Liver (tissue), 9 donors: ENCODE measurements around the gene TBC1D9B. TPM values are rescaled to one million over a fixed set of nuclear protein-coding genes. Genes with fewer than 3 reads are reported as not detected.

Experiments used
- DNase-seq: peaks from one replicate; pipeline ENCODE4 v3.0.0-alpha.2; 2017; ENCODE audit warnings: low spot score
- H3K27ac ChIP-seq, 2 donors: one replicate each; pipeline ENCODE4 v1.7.0; 2013; ENCODE audit warnings: inconsistent platforms in 2 of 2, low read length in 2 of 2, control low read depth in 1 of 2, low read depth in 1 of 2, mild to moderate bottlenecking in 1 of 2
- H3K27me3 ChIP-seq, 4 donors: one replicate each; pipeline versions ENCODE4 v1.6.1 to v1.7.0; 2013; ENCODE audit warnings: low read length in 3 of 4, inconsistent platforms in 1 of 4, mild to moderate bottlenecking in 1 of 4, moderate library complexity in 1 of 4; ENCODE audit not compliant: control insufficient read depth in 4 of 4, insufficient read depth in 4 of 4
- H3K36me3 ChIP-seq, 4 donors: one replicate each; pipeline versions ENCODE4 v1.6.1 to v1.7.0; 2013; ENCODE audit warnings: low read length in 3 of 4, mild to moderate bottlenecking in 3 of 4, low read depth in 1 of 4, moderate library complexity in 1 of 4; ENCODE audit not compliant: control insufficient read depth in 4 of 4, insufficient read depth in 3 of 4
- H3K4me1 ChIP-seq, 4 donors: one replicate each; pipeline versions ENCODE4 v1.6.1 to v1.7.0; 2013; ENCODE audit warnings: low read length in 3 of 4, mild to moderate bottlenecking in 3 of 4, moderate library complexity in 1 of 4; ENCODE audit not compliant: control insufficient read depth in 4 of 4, insufficient read depth in 4 of 4
- H3K4me3 ChIP-seq, 3 donors: one replicate each; pipeline versions ENCODE4 v1.6.1 to v1.7.0; 2013; ENCODE audit warnings: low read length in 3 of 3, control low read depth in 1 of 3, low read depth in 1 of 3, mild to moderate bottlenecking in 1 of 3
- H3K9ac ChIP-seq, 2 donors: one replicate each; pipeline ENCODE4 v1.7.0; 2013; ENCODE audit warnings: low read length in 2 of 2, mild to moderate bottlenecking in 2 of 2, moderate library complexity in 2 of 2, control low read depth in 1 of 2, low read depth in 1 of 2
- H3K9me3 ChIP-seq, 4 donors: one replicate each; pipeline versions ENCODE4 v1.6.1 to v1.7.0; 2013; ENCODE audit warnings: low read length in 3 of 4; ENCODE audit not compliant: control insufficient read depth in 4 of 4
- ATF3 ChIP-seq: IDR thresholded peaks from 2 replicates; pipeline ENCODE4 v1.6.1; 2016; ENCODE audit warnings: antibody characterized with exemption
- CTCF ChIP-seq: fragments of 150-350 bp; IDR thresholded peaks from 2 replicates; pipeline ENCODE4 v1.5.1; 2017; ENCODE audit warnings: improper control_type of control experiment, low read depth, low read length; ENCODE audit not compliant: missing input control
- EGR1 ChIP-seq, 2 donors: IDR thresholded peaks; 2 replicates each; pipeline ENCODE4 v1.6.1; 2016 to 2018; ENCODE audit warnings: antibody characterized with exemption in 2 of 2, low read depth in 2 of 2
- FOXA1 ChIP-seq: IDR thresholded peaks from 2 replicates; pipeline ENCODE4 v1.6.1; 2016; ENCODE audit warnings: antibody characterized with exemption
- FOXA2 ChIP-seq: IDR thresholded peaks from 2 replicates; pipeline ENCODE4 v1.6.1; 2016; ENCODE audit warnings: antibody characterized with exemption
- GABPA ChIP-seq, 2 donors: IDR thresholded peaks in 1 of 2; conservative IDR thresholded peaks in 1 of 2; 2 replicates each; pipeline ENCODE4 v1.6.1; 2016; ENCODE audit warnings: antibody characterized with exemption in 2 of 2, mild to moderate bottlenecking in 1 of 2, moderate library complexity in 1 of 2
- HNF4A ChIP-seq, 2 donors: conservative IDR thresholded peaks; 2 replicates each; pipeline ENCODE4 v1.6.1; 2016; ENCODE audit warnings: antibody characterized with exemption in 2 of 2, mild to moderate bottlenecking in 2 of 2
- HNF4G ChIP-seq: IDR thresholded peaks from 2 replicates; pipeline ENCODE4 v1.6.1; 2016; ENCODE audit warnings: antibody characterized with exemption
- JUND ChIP-seq, 2 donors: IDR thresholded peaks; 2 replicates each; pipeline ENCODE4 v1.6.1; 2016; ENCODE audit warnings: antibody characterized with exemption in 2 of 2
- MAX ChIP-seq: IDR thresholded peaks from 2 replicates; pipeline ENCODE4 v1.6.1; 2016; ENCODE audit warnings: antibody characterized with exemption
- NR2F2 ChIP-seq: IDR thresholded peaks from 2 replicates; pipeline ENCODE4 v1.6.1; 2016; ENCODE audit warnings: antibody characterized with exemption
- RAD21 ChIP-seq, 2 donors: IDR thresholded peaks; 2 replicates each; pipeline ENCODE4 v1.6.1; 2016; ENCODE audit warnings: antibody characterized with exemption in 2 of 2, mild to moderate bottlenecking in 2 of 2
- RXRA ChIP-seq, 2 donors: IDR thresholded peaks; 2 replicates each; pipeline ENCODE4 v1.6.1; 2017 to 2018; ENCODE audit warnings: antibody characterized with exemption in 2 of 2, mild to moderate bottlenecking in 1 of 2
- SP1 ChIP-seq: IDR thresholded peaks from 2 replicates; pipeline ENCODE4 v1.6.1; 2018; ENCODE audit warnings: antibody characterized with exemption, mild to moderate bottlenecking
- TAF1 ChIP-seq: conservative IDR thresholded peaks from 2 replicates; pipeline ENCODE4 v1.6.1; 2016; ENCODE audit warnings: antibody characterized with exemption, mild to moderate bottlenecking
- YY1 ChIP-seq: IDR thresholded peaks from 2 replicates; pipeline ENCODE4 v1.6.1; 2016; ENCODE audit warnings: antibody characterized with exemption, mild to moderate bottlenecking
- ZBTB33 ChIP-seq: IDR thresholded peaks from 2 replicates; pipeline ENCODE4 v1.6.1; 2016; ENCODE audit warnings: antibody characterized with exemption
- WGBS: extraction: QIAGEN DNeasy Blood & Tissue Kit; methylation state at CpG from one replicate; pipeline ENCODE4 v1.1.7; 2013; 5-methylcytosine and 5-hydroxymethylcytosine counted together
- polyA plus RNA-seq, 2 donors: library from polyadenylated mRNA; stranded (reverse) in 1 of 2; unstranded in 1 of 2; fragments of 200-250 nt in 1 of 2; fragments of >200 nt in 1 of 2; fragmentation: Nextera tagmentation in 1 of 2; extraction: Ambion mirVana in 1 of 2; gene quantifications; one replicate each; pipeline versions ENCODE4 v1.2.1 to v1.2.3, GENCODE V29; 2013 to 2015
- total RNA-seq, 2 donors: library from RNA; depleted of rRNA; stranded (reverse); fragments of >200 nt; gene quantifications; one replicate each; pipeline ENCODE4 v1.2.3, GENCODE V29; 2014
- donor health status: healthy.
- donor health status: healthy.
- donor health status: healthy.
- donor health status: healthy.
- donor health status: healthy.

TBC1D9B gene
- total and polyA plus RNA-seq, 4 donors: 23.1 to 55.4 (median 38.7) TPM

GRCh38 chr5:179912386-179912785 is 4.7 kb upstream of the TBC1D9B start:
- Histone ChIP-seq H3K36me3 (no peaks in the 10 kb centered on the region), H3K27me3 (no peaks in the 10 kb centered on the region), H3K27ac (no peak overlapping the region), H3K4me3 (no peak overlapping the region), H3K4me1 (peaks cover 0 to 4% (median 3%) of the 10 kb centered on the region in 4 donors), H3K9me3 (no peaks in the 10 kb centered on the region), H3K9ac (no peak overlapping the region)
- no peak for TF ChIP-seq SP1
- no peak for TF ChIP-seq EGR1 (IDR thresholded peaks at IDR 0.05; ENCODE audit: low read depth in 2 of 2)
- TF ChIP-seq TAF1: no peak
- no peak for TF ChIP-seq ATF3
- no peak for TF ChIP-seq YY1
- TF ChIP-seq CTCF: no peak
- no peak for TF ChIP-seq ZBTB33
- TF ChIP-seq JUND (IDR thresholded peaks at IDR 0.05): no peak
- no peak for TF ChIP-seq GABPA (IDR thresholded peaks at IDR 0.05 in 1 of 2, conservative IDR thresholded peaks at IDR 0.05 in 1 of 2)
- TF ChIP-seq NR2F2: no peak
- TF ChIP-seq HNF4A (conservative IDR thresholded peaks at IDR 0.05): no peak
- no peak for TF ChIP-seq RXRA (IDR thresholded peaks at IDR 0.05)
- no peak for TF ChIP-seq FOXA1
- TF ChIP-seq FOXA2: no peak
- no peak for TF ChIP-seq MAX
- TF ChIP-seq RAD21 (IDR thresholded peaks at IDR 0.05): no peak
- no peak for DNase-seq
- WGBS: 80% methylated on average over 7 of the region's 7 CpGs

- no peaks in the 10 kb centered on the region for H3K27me3 ChIP-seq
- TF ChIP-seq ATF3: no peak
- TF ChIP-seq FOXA2: no peak
- no peak for TF ChIP-seq HNF4G
- TF ChIP-seq GABPA (IDR thresholded peaks at IDR 0.05 in 1 of 2, conservative IDR thresholded peaks at IDR 0.05 in 1 of 2): no peak
- no peak for TF ChIP-seq CTCF
- no peak for TF ChIP-seq SP1
- TF ChIP-seq EGR1 (IDR thresholded peaks at IDR 0.05; ENCODE audit: low read depth in 2 of 2): no peak
- TF ChIP-seq TAF1: no peak
- no peak for TF ChIP-seq YY1
- TF ChIP-seq ZBTB33: no peak
- no peak for TF ChIP-seq MAX
- TF ChIP-seq RAD21 (IDR thresholded peaks at IDR 0.05): no peak
- TF ChIP-seq HNF4A (conservative IDR thresholded peaks at IDR 0.05): no peak
- no peak for TF ChIP-seq NR2F2
- TF ChIP-seq RXRA (IDR thresholded peaks at IDR 0.05): no peak
- TF ChIP-seq FOXA1: no peak
- no peak for TF ChIP-seq JUND (IDR thresholded peaks at IDR 0.05)
Measured at GRCh38 chr5:179909224-179909623, 1.5 kb upstream of the TBC1D9B start.

More at GRCh38 chr5:179909224-179909623, 1.5 kb upstream of the TBC1D9B start:
- Histone ChIP-seq H3K9me3 (no peaks in the 10 kb centered on the region), H3K4me1 (peaks cover 4 to 16% (median 11%) of the 10 kb centered on the region in 4 donors), H3K36me3 (peaks cover 0 to 4% (median 0%) of the 10 kb centered on the region in 4 donors), H3K4me3 (no peak overlapping the region), H3K9ac (no peak overlapping the region), H3K27ac (no peak overlapping the region)
- DNase-seq: no peak
- 94% methylated on average over 6 of the region's 6 CpGs for WGBS
